HEK293T (cell line): ENCODE results near the gene WDR93.

Experiments used
- CTCF ChIA-PET: fragments of 350-600 bp; formaldehyde crosslinking; extraction: SDS; loops from one replicate; lab custom pipeline; 2021; ENCODE audit warnings: antibody characterized with exemption, inconsistent platforms; lab: Yijun Ruan, JAX
- POLR2A ChIA-PET: fragments of 350-600 bp; formaldehyde crosslinking; extraction: SDS; loops from one replicate; lab custom pipeline; 2020; ENCODE audit warnings: antibody characterized with exemption, inconsistent platforms; lab: Yijun Ruan, JAX
- DNase-seq: peaks from one replicate; pipeline ENCODE4 v3.0.0; 2012; ENCODE audit warnings: mixed read lengths; ENCODE audit errors: extremely low spot score
- ARNT ChIP-seq: fragments of 450-650 bp; IDR thresholded peaks from 2 replicates; pipeline ENCODE4 v1.6.1; 2017; ENCODE audit warnings: mild to moderate bottlenecking
- BHLHE40 ChIP-seq: fragments of 450-650 bp; IDR thresholded peaks from 2 replicates; pipeline ENCODE4 v1.6.1; 2016; ENCODE audit warnings: mild to moderate bottlenecking, moderate library complexity, borderline replicate concordance
- CTBP1 ChIP-seq: fragments of 450-650 bp; IDR thresholded peaks from 2 replicates; pipeline ENCODE4 v1.6.1; 2016; ENCODE audit warnings: borderline replicate concordance
- ELF4 ChIP-seq: fragments of 450-650 bp; IDR thresholded peaks from 2 replicates; pipeline ENCODE4 v1.6.1; 2017; ENCODE audit warnings: antibody characterized with exemption
- FOXA1 ChIP-seq: fragments of 450-650 bp; IDR thresholded peaks from 2 replicates; pipeline ENCODE4 v1.6.1; 2016; ENCODE audit warnings: mild to moderate bottlenecking
- FOXK2 ChIP-seq: fragments of 450-650 bp; IDR thresholded peaks from 2 replicates; pipeline ENCODE4 v1.6.1; 2016; ENCODE audit warnings: mild to moderate bottlenecking
- FOXM1 ChIP-seq: fragments of 450-650 bp; IDR thresholded peaks from 2 replicates; pipeline ENCODE4 v1.6.1; 2017; ENCODE audit warnings: mild to moderate bottlenecking, borderline replicate concordance
- HDGF ChIP-seq: fragments of 450-650 bp; IDR thresholded peaks from 2 replicates; pipeline ENCODE4 v1.6.1; 2017; ENCODE audit warnings: antibody characterized with exemption, borderline replicate concordance
- L3MBTL2 ChIP-seq: fragments of 450-650 bp; conservative IDR thresholded peaks from 2 replicates; pipeline ENCODE4 v1.6.1; 2016; ENCODE audit warnings: mild to moderate bottlenecking
- LEF1 ChIP-seq: fragments of 450-650 bp; IDR thresholded peaks from 2 replicates; pipeline ENCODE4 v1.6.1; 2017; ENCODE audit warnings: mild to moderate bottlenecking, borderline replicate concordance
- NFRKB ChIP-seq: fragments of 450-650 bp; IDR thresholded peaks from 2 replicates; pipeline ENCODE4 v1.6.1; 2016; ENCODE audit warnings: mild to moderate bottlenecking, moderate library complexity
- SP1 ChIP-seq: fragments of 450-650 bp; IDR thresholded peaks from 2 replicates; pipeline ENCODE4 v1.6.1; 2017
- SUZ12 ChIP-seq: fragments of 450-650 bp; IDR thresholded peaks from 2 replicates; pipeline ENCODE4 v1.6.1; 2016; ENCODE audit warnings: mild to moderate bottlenecking
- TARDBP ChIP-seq: fragments of 450-650 bp; IDR thresholded peaks from 2 replicates; pipeline ENCODE4 v1.6.1; 2016
- ZNF384 ChIP-seq: fragments of 450-650 bp; IDR thresholded peaks from 2 replicates; pipeline ENCODE4 v1.6.1; 2016
- TF ChIP-seq, protein P1 (sequence below): fragments of 450-650 bp; IDR thresholded peaks from 2 replicates; pipeline ENCODE4 v1.6.1; 2016

WDR93 gene

DNA sequence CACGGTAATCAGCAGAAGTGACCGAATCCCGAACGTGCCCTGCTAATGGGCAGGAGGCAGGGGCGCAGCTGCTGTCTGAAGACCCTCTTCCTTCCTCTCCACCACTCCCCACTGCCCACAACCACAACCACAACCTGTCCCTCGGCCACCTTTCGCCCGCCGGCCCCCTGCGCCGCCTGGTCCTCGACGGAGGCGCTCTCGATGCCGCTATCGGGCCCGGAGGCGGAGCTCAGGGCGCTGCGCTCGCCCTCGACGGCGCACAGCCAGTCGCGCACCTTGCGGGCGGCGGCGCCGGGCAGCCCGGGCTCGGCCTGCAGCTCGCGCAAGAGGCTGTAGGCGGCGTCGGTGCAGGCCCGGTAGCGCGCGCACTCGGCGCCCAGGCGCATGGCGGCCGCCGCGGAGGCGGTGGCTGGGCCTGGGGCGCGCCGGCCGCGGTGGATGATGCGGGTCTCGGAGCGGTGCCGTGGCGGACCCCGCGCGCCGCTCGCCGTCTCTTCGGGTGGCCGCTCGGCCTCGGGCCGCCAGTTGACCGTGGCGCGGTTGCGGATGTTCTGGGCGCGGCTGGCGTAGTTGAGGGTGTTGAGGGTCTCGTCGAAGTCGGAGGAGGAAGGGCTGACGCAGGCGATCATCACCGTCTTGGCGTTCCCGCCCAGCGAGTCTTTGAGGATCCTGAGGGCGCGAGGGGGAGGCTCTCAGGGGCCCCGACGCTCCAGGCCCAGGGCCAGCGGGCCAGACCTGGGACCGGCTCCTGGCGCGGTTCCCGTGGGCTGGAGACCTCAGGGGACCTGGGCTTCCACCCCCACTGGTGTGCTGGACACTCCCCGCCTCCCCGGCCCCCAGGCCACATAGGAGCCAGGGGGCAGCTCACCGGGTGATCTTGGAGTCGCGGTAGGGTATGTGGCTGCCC is 42.3 kb upstream of the WDR93 start:
- TF ChIP-seq FOXM1 = no peak
- no peak for TF ChIP-seq BHLHE40
- no peak for TF ChIP-seq ELF4
- no peak for TF ChIP-seq SUZ12
- no peak for TF ChIP-seq HDGF
- TF ChIP-seq LEF1 = no peak
- CTCF ChIA-PET = interaction anchor here (1.0 to 1.1 kb wide), 3 partner anchors 14 to 439 kb away, joined by 3 to 5 read pairs (median 4); no protein-coding TSS in a partner anchor
- POLR2A ChIA-PET = interaction anchor here (1.5 to 2.4 kb wide), 2 partner anchors 17 to 102 kb away, joined by 6 to 8 read pairs; partner anchors contain the start of gene MESP1
- no peak for DNase-seq

DNA sequence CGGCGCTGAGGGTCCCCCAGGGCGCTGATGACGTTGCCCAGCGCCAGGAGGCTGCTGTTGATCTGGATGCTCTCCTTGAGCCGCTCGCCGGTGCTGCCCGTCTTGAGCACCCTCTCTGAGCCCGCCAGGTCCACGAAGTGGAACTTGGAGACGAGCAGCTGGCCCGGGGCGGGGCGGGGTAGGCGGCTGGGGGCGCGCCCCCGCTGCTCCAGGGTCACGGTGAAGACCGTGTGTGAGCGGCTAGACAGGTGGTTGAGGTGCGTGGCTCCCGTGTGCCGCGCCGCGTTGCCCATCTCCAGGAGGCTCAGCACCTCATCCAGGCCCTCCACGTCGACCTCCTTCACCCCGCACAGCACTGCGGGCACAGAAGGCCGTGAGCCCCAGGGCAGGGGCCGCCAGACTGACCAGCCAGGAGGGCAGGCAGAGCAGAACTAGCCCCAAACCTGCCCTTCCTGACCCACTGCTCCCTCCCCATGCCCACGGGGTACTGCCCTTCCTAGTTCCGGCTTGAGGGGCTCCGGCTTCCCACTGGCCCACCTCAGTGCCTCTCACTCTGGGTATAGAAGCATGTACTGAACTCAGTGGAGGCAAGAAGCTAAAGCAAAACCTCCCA is 41.5 kb upstream of the WDR93 start:
- no peak for DNase-seq
- CTCF ChIA-PET = no interaction called here
- POLR2A ChIA-PET = no interaction called here
- TF ChIP-seq SUZ12 = no peak
- no peak for TF ChIP-seq ARNT
- no peak for TF ChIP-seq BHLHE40
- no peak for TF ChIP-seq FOXK2
- no peak for TF ChIP-seq FOXA1
- no peak for TF ChIP-seq FOXM1
- TF ChIP-seq, protein P1, sequence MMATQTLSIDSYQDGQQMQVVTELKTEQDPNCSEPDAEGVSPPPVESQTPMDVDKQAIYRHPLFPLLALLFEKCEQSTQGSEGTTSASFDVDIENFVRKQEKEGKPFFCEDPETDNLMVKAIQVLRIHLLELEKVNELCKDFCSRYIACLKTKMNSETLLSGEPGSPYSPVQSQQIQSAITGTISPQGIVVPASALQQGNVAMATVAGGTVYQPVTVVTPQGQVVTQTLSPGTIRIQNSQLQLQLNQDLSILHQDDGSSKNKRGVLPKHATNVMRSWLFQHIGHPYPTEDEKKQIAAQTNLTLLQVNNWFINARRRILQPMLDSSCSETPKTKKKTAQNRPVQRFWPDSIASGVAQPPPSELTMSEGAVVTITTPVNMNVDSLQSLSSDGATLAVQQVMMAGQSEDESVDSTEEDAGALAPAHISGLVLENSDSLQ = no peak
- no peak for TF ChIP-seq NFRKB
- TF ChIP-seq SP1 = no peak
- TF ChIP-seq HDGF = no peak
- TF ChIP-seq ZNF384 = no peak
- TF ChIP-seq ELF4 = no peak
- no peak for TF ChIP-seq TARDBP
- TF ChIP-seq LEF1 = no peak
- TF ChIP-seq L3MBTL2 = no peak
- no peak for TF ChIP-seq CTBP1

DNA sequence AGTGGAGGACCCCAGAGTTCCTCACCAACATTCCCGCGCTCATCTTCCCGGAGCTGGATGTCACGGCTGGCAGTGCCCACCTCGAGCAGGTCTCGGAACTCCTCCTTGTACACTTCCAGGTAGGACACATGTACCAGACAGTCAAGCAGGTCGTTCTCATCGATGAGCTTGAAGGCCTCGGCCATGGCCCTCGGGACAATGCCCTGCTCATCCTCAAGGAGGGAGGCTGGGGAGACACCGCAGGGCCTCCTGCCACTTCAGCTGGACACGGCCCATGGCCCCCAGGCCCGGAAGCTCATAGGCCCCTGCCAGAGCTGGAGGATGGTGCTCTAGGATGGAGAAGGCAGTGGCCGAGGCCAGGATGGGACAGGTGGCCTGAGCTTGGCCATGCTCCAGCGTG is 40.9 kb upstream of the WDR93 start:
- ChIA-PET CTCF (no interaction called here), POLR2A (no interaction called here)
- DNase-seq = no peak
- no peak for TF ChIP-seq CTBP1
- no peak for TF ChIP-seq NFRKB
- TF ChIP-seq, protein P1 = no peak
- no peak for TF ChIP-seq LEF1
- no peak for TF ChIP-seq FOXM1
- no peak for TF ChIP-seq HDGF
- no peak for TF ChIP-seq BHLHE40
- no peak for TF ChIP-seq FOXA1
- no peak for TF ChIP-seq ARNT
- TF ChIP-seq ELF4 = no peak
- no peak for TF ChIP-seq SP1

DNA sequence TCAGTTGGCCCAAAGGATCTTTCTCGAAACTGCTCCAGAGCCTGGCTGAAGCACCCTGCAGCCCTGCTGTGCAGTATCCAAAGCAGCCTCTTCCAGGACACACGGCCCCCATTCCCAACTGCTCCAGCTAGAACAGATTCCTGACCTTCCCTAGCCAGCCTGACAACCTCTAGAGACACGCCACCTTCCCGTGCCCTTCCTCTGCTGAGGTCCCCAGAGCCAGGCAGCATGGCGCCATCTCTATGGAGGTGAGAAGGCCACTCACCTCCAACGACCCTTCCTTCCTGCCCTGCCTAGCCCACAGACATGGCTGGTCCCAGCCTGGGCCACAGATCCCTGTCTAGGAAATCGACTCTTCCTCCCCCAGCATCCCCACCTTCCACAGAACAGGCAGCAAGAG is 38.5 kb upstream of the WDR93 start:
- ChIA-PET CTCF (no interaction called here), POLR2A (no interaction called here)
- TF ChIP-seq ARNT (no peak), ELF4 (no peak), HDGF (no peak), CTBP1 (no peak), LEF1 (no peak), BHLHE40 (no peak), FOXM1 (no peak), ZNF384 (no peak), TARDBP (no peak), SUZ12 (no peak), SP1 (no peak), L3MBTL2 (no peak), FOXA1 (no peak), NFRKB (no peak), FOXK2 (no peak)
- TF ChIP-seq, protein P1 = no peak
- DNase-seq = no peak

DNA sequence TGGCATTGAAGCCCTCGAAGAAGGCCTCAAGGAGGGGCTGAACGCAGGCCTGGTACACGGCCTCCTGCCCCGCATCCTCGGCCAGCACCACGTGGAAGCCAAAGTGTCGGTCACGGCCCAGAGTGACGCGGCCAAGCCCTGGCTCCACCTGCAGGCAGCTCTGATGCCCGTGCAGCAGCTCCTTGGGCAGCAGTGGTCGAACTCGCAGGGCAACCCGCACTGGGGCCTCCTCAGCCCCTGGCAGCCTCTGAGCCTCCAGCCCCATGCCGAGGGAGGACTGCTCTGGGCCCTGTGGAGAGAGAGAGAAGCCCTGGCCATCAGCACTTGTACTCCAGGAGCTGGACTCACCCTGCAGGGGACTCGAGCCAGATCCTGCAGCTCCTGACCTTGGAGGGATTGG is 37.9 kb upstream of the WDR93 start:
- TF ChIP-seq FOXA1 = no peak
- TF ChIP-seq, protein P1 = no peak
- no peak for TF ChIP-seq FOXM1
- no peak for TF ChIP-seq ELF4
- no peak for TF ChIP-seq ARNT
- no peak for TF ChIP-seq SUZ12
- no peak for TF ChIP-seq L3MBTL2
- TF ChIP-seq LEF1 = no peak
- TF ChIP-seq ZNF384 = no peak
- no peak for TF ChIP-seq BHLHE40
- TF ChIP-seq NFRKB = no peak
- ChIA-PET POLR2A (no interaction called here), CTCF (no interaction called here)
- DNase-seq = no peak

DNA sequence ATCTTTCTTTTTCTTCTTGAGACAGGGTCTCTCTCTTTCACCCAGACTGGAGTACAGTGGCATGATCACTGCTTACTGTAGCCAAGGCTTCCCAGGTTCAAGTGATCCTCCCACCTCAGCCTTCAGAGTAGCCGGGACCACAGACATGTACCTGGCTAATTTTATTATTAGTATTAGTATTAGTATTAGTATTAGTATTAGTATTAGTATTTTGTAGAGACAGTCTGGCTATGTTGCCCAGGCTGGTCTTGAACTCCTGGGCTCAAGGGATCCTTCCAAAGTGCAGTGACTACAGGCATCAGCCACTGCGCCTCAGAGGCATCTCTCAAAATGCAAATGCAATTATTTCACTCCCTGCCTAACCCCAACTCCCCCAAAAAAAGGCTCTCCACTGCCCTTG is 37.0 kb upstream of the WDR93 start:
- CTCF ChIA-PET = no interaction called here
- no peak for DNase-seq
- POLR2A ChIA-PET = no interaction called here
- TF ChIP-seq LEF1 (no peak), ZNF384 (no peak), ELF4 (no peak)
